Caco-2 (cell line): ENCODE data around the gene FHAD1. TPM values are rescaled to one million over a fixed set of nuclear protein-coding genes. Genes with fewer than 3 reads are reported as not detected.

Experiments used
- BruUV-seq: library from RNA; stranded (reverse); fragments of 400-500 nt; replicated peaks from 2 replicates; lab custom pipeline; 2021; lab: Mats Ljungman, UMichigan
- CTCF ChIA-PET: fragments of 300-600 bp; sonication (Branson Sonifier 250); formaldehyde crosslinking; loops from one replicate; lab custom pipeline; 2022; ENCODE audit warnings: antibody characterized with exemption; lab: Charles Lee
- POLR2A ChIA-PET: fragments of 300-600 bp; sonication (Branson Sonifier 250); formaldehyde crosslinking; loops from one replicate; lab custom pipeline; 2022; ENCODE audit warnings: antibody characterized with exemption; lab: Charles Lee
- DNase-seq, 2 experiments: peaks; one replicate each; pipeline versions ENCODE4 v3.0.0 to v3.0.0-alpha.2; 2020 to 2022
- H3K27me3 ChIP-seq: replicated peaks from 2 replicates; pipeline ENCODE4 v1.6.0; 2011; ENCODE audit warnings: low read length; ENCODE audit not compliant: control insufficient read depth, insufficient read depth
- H3K36me3 ChIP-seq: 2 replicates; pipeline ENCODE4 v1.5.1; 2011; ENCODE audit warnings: low read length; ENCODE audit not compliant: control insufficient read depth, insufficient read depth
- H3K4me1 ChIP-seq: fragments of 250-450 bp; sonication (Bioruptor Pico); 2 replicates; pipeline ENCODE4 v1.5.1; 2020; ENCODE audit warnings: mild to moderate bottlenecking
- H3K4me3 ChIP-seq: 2 replicates; pipeline ENCODE4 v1.5.1; 2011; ENCODE audit warnings: low read depth, mild to moderate bottlenecking, control low read depth, low read length
- H3K9me3 ChIP-seq: fragments of 250-450 bp; sonication (Bioruptor Pico); 2 replicates; pipeline ENCODE4 v1.5.1; 2020; ENCODE audit warnings: mild to moderate bottlenecking, moderate library complexity
- H3K27ac Mint-ChIP-seq: one replicate; pipeline ENCODE4 v1.8.0; 2022; ENCODE audit warnings: mixed read lengths; ENCODE audit not compliant: unreplicated experiment
- H3K27me3 Mint-ChIP-seq: one replicate; pipeline ENCODE4 v1.8.0; 2022; ENCODE audit warnings: mixed read lengths; ENCODE audit not compliant: insufficient read depth, unreplicated experiment
- H3K36me3 Mint-ChIP-seq: one replicate; pipeline ENCODE4 v1.8.0; 2022; ENCODE audit warnings: mild to moderate bottlenecking, mixed read lengths; ENCODE audit not compliant: insufficient read depth, unreplicated experiment
- H3K4me1 Mint-ChIP-seq: one replicate; pipeline ENCODE4 v1.8.0; 2022; ENCODE audit warnings: low read depth, mixed read lengths; ENCODE audit not compliant: unreplicated experiment
- H3K4me3 Mint-ChIP-seq: one replicate; pipeline ENCODE4 v1.8.0; 2022; ENCODE audit warnings: mild to moderate bottlenecking, moderate library complexity, mixed read lengths; ENCODE audit not compliant: unreplicated experiment
- H3K9me3 Mint-ChIP-seq: one replicate; pipeline ENCODE4 v1.8.0; 2022; ENCODE audit warnings: mixed read lengths; ENCODE audit not compliant: unreplicated experiment
- CTCF ChIP-seq, 2 experiments: fragments of 200-600 bp in 1 of 2; IDR thresholded peaks; 1 replicate in 1 of 2; 2 replicates in 1 of 2; pipeline versions ENCODE4 v1.5.1 to v1.8.0; 2011 to 2022; ENCODE audit warnings: antibody characterized with exemption in 1 of 2, control low read depth in 1 of 2, inconsistent platforms in 1 of 2, low read depth in 1 of 2, low read length in 1 of 2, mild to moderate bottlenecking in 1 of 2, moderate library complexity in 1 of 2; ENCODE audit not compliant: insufficient read depth in 1 of 2, severe bottlenecking in 1 of 2, unreplicated experiment in 1 of 2
- intact Hi-C: fragments of 100-400 bp; cut with micrococcal nuclease; formaldehyde crosslinking; loops from one replicate; pipeline ENCODE4 v1.10.0; 2022; ENCODE audit not compliant: unreplicated experiment
- total RNA-seq: library from RNA; stranded (reverse); gene quantifications from 2 replicates; pipeline ENCODE4 v1.2.3, GENCODE V29; 2022

The FHAD1 gene
- total RNA-seq, 1 experiment from 2014 or later = 0.18 TPM

- no peak overlapping the region for H3K4me3 ChIP-seq
- intact Hi-C loops = no loop called here
- Mint-ChIP-seq H3K4me1 (peaks cover 7% of the 10 kb centered on the region), H3K27me3 (no peaks in the 10 kb centered on the region), H3K27ac (no peak overlapping the region), H3K36me3 (no peaks in the 10 kb centered on the region), H3K9me3 (no peaks in the 10 kb centered on the region), H3K4me3 (no peak overlapping the region)
- peaks cover 8% of the 10 kb centered on the region; the same call in 1 of the 2 replicates for H3K4me1 ChIP-seq
- DNase-seq = no peak
- no peaks in the 10 kb centered on the region for H3K9me3 ChIP-seq
- ChIA-PET CTCF (interaction anchor here (0.6 kb wide), 1 partner anchor 25 kb away, joined by 4 read pairs; no protein-coding TSS in a partner anchor), POLR2A (no interaction called here)
- BruUV-seq = no TSS peak
- no peak for TF ChIP-seq CTCF (IDR thresholded peaks at IDR 0.05; ENCODE audit: insufficient read depth in 1 of 2, low read depth in 1 of 2, low read length in 1 of 2, severe bottlenecking in 1 of 2, unreplicated experiment in 1 of 2)
- H3K36me3 ChIP-seq = no peaks in the 10 kb centered on the region
- no peaks in the 10 kb centered on the region for H3K27me3 ChIP-seq
Measured at GRCh38 chr1:15283526-15283925, 36.5 kb downstream of the FHAD1 start.

- Mint-ChIP-seq H3K9me3 (no peaks in the 10 kb centered on the region), H3K4me1 (peaks cover 7% of the 10 kb centered on the region), H3K4me3 (no peak overlapping the region), H3K36me3 (no peaks in the 10 kb centered on the region), H3K27me3 (no peaks in the 10 kb centered on the region), H3K27ac (no peak overlapping the region)
- CTCF ChIA-PET = no interaction called here
- TF ChIP-seq CTCF (IDR thresholded peaks at IDR 0.05; ENCODE audit: insufficient read depth in 1 of 2, low read depth in 1 of 2, low read length in 1 of 2, severe bottlenecking in 1 of 2, unreplicated experiment in 1 of 2) = no peak
- Histone ChIP-seq H3K9me3 (no peaks in the 10 kb centered on the region), H3K36me3 (no peaks in the 10 kb centered on the region), H3K27me3 (no peaks in the 10 kb centered on the region), H3K4me3 (no peak overlapping the region), H3K4me1 (peaks cover 8% of the 10 kb centered on the region; the same call in 1 of the 2 replicates)
- no peak for DNase-seq
- no TSS peak for BruUV-seq
- POLR2A ChIA-PET = no interaction called here
- intact Hi-C loops = no loop called here
Measured at GRCh38 chr1:15286452-15286851, 39.4 kb downstream of the FHAD1 start.

- POLR2A ChIA-PET = no interaction called here
- BruUV-seq = no TSS peak
- intact Hi-C loops = no loop called here
- Histone ChIP-seq H3K27me3 (no peaks in the 10 kb centered on the region), H3K4me1 (peaks cover 8% of the 10 kb centered on the region; the same call in 1 of the 2 replicates), H3K9me3 (no peaks in the 10 kb centered on the region), H3K4me3 (no peak overlapping the region), H3K36me3 (no peaks in the 10 kb centered on the region)
- H3K27me3 Mint-ChIP-seq = no peaks in the 10 kb centered on the region
- no peak overlapping the region for H3K4me3 Mint-ChIP-seq
- no peak for DNase-seq
- H3K9me3 Mint-ChIP-seq = no peaks in the 10 kb centered on the region
- H3K27ac Mint-ChIP-seq = no peak overlapping the region
- H3K4me1 Mint-ChIP-seq = peaks cover 7% of the 10 kb centered on the region
- no peaks in the 10 kb centered on the region for H3K36me3 Mint-ChIP-seq
- CTCF ChIA-PET = no interaction called here
- TF ChIP-seq CTCF (IDR thresholded peaks at IDR 0.05; ENCODE audit: insufficient read depth in 1 of 2, low read depth in 1 of 2, low read length in 1 of 2, severe bottlenecking in 1 of 2, unreplicated experiment in 1 of 2) = no peak
Measured at GRCh38 chr1:15287035-15287979, 40.3 kb downstream of the FHAD1 start.
